ENCODE measurements around the gene OPN1MW. TPM values are rescaled to one million over a fixed set of nuclear protein-coding genes. Genes with fewer than 3 reads are reported as not detected.
A peak's percentile ranks its signal among the peaks of the same experiment; 100 is the strongest.
"Not testable (repeated sequence)": the region's sequence is repeated elsewhere in the genome, so short reads cannot be mapped to it uniquely, and the experiment has no call there.

OPN1MW gene
- not detected for polyA plus RNA-seq (2013, experiment 1 of 2)
- not detected for polyA plus RNA-seq (2013, experiment 2 of 2)

DNA sequence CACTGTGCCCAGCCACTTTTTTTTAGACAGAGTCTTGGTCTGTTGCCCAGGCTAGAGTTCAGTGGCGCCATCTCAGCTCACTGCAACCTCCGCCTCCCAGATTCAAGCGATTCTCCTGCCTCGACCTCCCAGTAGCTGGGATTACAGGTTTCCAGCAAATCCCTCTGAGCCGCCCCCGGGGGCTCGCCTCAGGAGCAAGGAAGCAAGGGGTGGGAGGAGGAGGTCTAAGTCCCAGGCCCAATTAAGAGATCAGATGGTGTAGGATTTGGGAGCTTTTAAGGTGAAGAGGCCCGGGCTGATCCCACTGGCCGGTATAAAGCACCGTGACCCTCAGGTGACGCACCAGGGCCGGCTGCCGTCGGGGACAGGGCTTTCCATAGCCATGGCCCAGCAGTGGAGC lies at the start of gene OPN1MW:
Gene OPN1MW, plus strand, starts transcription at position 301 of the 400 bp plus-strand sequence. Its CDS starts 82 bp downstream, at position 383.
- not testable (repeated sequence) for H2AFZ ChIP-seq (ENCODE audit: low read depth, low read length); H3K14ac ChIP-seq (ENCODE audit: low read length in 2 of 2); H3K79me1 ChIP-seq (replicated peaks; ENCODE audit: low read length, poor library complexity, severe bottlenecking); H3K36me3 ChIP-seq (ENCODE audit: control insufficient read depth in 1 of 2, insufficient read depth in 2 of 2, low read depth in 1 of 2, low read length in 2 of 2); H2BK12ac ChIP-seq (ENCODE audit: low read length in 2 of 2); DNase-seq; H3K27me3 ChIP-seq (ENCODE audit: control insufficient read depth in 1 of 2, insufficient read depth in 1 of 2, low read length in 2 of 2); H3K4me2 ChIP-seq (ENCODE audit: low read length, poor library complexity, severe bottlenecking); H3K23ac ChIP-seq (ENCODE audit: low read length in 2 of 2); H3K9ac ChIP-seq (ENCODE audit: low read length); H3K27ac ChIP-seq (ENCODE audit: low read length, poor library complexity, severe bottlenecking); H3K9me3 ChIP-seq (ENCODE audit: control insufficient read depth, low read length); H2BK5ac ChIP-seq (ENCODE audit: low read depth, low read length, poor library complexity, severe bottlenecking); H3K18ac ChIP-seq (ENCODE audit: low read depth in 1 of 2, low read length in 2 of 2); H2BK120ac ChIP-seq (ENCODE audit: low read depth, low read length); H4K91ac ChIP-seq (ENCODE audit: low read length); H2AK5ac ChIP-seq (ENCODE audit: low read length, severe bottlenecking); H4K8ac ChIP-seq (ENCODE audit: low read length); H3K4me3 ChIP-seq (ENCODE audit: insufficient read depth in 1 of 2, low read depth in 1 of 2, low read length in 2 of 2); H2BK15ac ChIP-seq (ENCODE audit: low read depth, poor library complexity, severe bottlenecking); H3K4me1 ChIP-seq (ENCODE audit: control insufficient read depth, insufficient read depth, low read depth, low read length); H3K4ac ChIP-seq (ENCODE audit: low read depth in 1 of 2, low read length in 2 of 2)
- no CpG with 5 or more reads among the region's 14 CpGs for WGBS

DNA sequence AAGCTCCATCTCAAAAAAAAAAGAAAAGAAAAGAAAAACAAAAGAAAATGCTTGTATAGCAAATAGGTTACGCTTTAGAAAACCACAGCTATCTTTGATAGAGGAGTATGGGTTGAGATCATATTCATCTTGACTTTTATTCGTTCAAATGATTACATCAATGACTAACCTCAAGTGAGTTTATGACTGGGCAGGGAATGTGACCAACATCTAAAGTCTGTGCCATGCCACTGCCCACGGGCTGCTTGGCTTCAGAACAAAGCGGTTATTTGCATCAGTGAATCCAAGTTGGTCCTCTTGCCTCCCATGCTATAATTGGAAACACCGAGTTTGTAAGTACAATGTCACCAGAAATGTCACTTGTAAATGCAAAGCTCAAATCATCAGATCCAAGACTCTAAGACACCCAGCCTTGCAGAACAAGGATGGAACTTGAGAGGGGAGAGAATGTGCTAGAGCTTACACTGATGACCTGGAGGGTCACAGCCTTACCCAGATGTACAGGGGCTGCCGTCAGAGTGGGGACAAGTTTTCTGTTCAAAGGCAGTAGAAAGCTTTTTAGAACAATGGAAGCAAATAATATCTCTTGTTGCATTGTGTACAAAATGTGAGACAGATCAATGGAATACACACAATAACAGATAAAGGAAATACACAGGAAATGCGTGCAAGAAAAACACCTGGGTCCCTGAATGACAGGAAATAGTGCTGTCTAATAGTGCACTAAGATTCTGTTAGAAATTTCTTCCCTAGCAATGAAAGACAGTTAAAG lies 46.8 kb upstream of the OPN1MW start:
- Histone ChIP-seq H3K9me3 (ENCODE audit: control insufficient read depth, low read length) (no peaks in the 10 kb centered on the region), H2BK15ac (ENCODE audit: low read depth, poor library complexity, severe bottlenecking) (no peak overlapping the region), H3K23ac (ENCODE audit: low read length in 2 of 2) (no peak overlapping the region), H3K79me1 (replicated peaks; ENCODE audit: low read length, poor library complexity, severe bottlenecking) (no peaks in the 10 kb centered on the region), H3K27ac (ENCODE audit: low read length, poor library complexity, severe bottlenecking) (no peak overlapping the region), H3K27me3 (ENCODE audit: control insufficient read depth in 1 of 2, insufficient read depth in 1 of 2, low read length in 2 of 2) (peaks cover 7 to 40% of the 10 kb centered on the region in 2 experiments), H3K18ac (ENCODE audit: low read depth in 1 of 2, low read length in 2 of 2) (no peak overlapping the region), H2AFZ (ENCODE audit: low read depth, low read length) (no peak overlapping the region), H3K4ac (ENCODE audit: low read depth in 1 of 2, low read length in 2 of 2) (no peak overlapping the region), H4K91ac (ENCODE audit: low read length) (no peak overlapping the region), H3K4me2 (ENCODE audit: low read length, poor library complexity, severe bottlenecking) (no peak overlapping the region), H3K36me3 (ENCODE audit: control insufficient read depth in 1 of 2, insufficient read depth in 2 of 2, low read depth in 1 of 2, low read length in 2 of 2) (no peaks in the 10 kb centered on the region), H2BK120ac (ENCODE audit: low read depth, low read length) (no peak overlapping the region), H2AK5ac (ENCODE audit: low read length, severe bottlenecking) (no peak overlapping the region), H3K14ac (ENCODE audit: low read length in 2 of 2) (no peak overlapping the region), H3K4me1 (ENCODE audit: control insufficient read depth, insufficient read depth, low read depth, low read length) (no peaks in the 10 kb centered on the region), H2BK5ac (ENCODE audit: low read depth, low read length, poor library complexity, severe bottlenecking) (no peak overlapping the region), H3K4me3 (ENCODE audit: insufficient read depth in 1 of 2, low read depth in 1 of 2, low read length in 2 of 2) (no peak overlapping the region), H4K8ac (ENCODE audit: low read length) (no peak overlapping the region), H2BK12ac (ENCODE audit: low read length in 2 of 2) (no peak overlapping the region), H3K9ac (ENCODE audit: low read length) (no peak overlapping the region)
- DNase-seq: no peak
- 86% methylated on average over 4 of the region's 7 CpGs for WGBS

DNA sequence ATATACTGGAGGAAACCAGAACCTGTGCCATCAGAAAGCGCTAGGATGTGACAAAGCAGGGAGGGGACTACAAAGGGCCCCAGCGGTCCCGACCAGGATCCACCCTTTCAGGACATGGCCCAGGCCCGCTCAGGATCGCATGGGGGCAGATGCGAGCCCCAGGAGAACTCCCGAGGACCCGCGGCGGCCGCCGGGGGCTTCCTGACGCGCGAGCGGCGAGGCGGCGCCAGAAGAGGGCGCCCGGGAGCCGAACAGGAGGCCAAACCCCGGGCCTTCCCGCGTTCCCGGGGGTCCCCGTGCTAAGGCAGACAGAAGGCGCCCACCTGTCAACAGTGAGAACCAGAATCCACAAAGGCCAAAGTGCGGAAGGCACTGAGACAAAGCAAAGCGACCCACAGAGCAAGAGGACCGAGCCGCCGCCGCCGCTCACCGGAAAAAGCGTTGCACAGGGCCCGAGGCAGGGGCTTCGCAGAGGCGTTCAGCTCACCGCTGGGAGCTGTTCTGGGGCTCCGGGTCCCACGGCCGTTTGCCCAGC lies 45.7 kb upstream of the OPN1MW start:
- Histone ChIP-seq H3K18ac (ENCODE audit: low read depth in 1 of 2, low read length in 2 of 2) (no peak overlapping the region), H2BK12ac (ENCODE audit: low read length in 2 of 2) (no peak overlapping the region), H2AFZ (ENCODE audit: low read depth, low read length) (no peak overlapping the region), H3K27ac (ENCODE audit: low read length, poor library complexity, severe bottlenecking) (no peak overlapping the region), H3K23ac (ENCODE audit: low read length in 2 of 2) (no peak overlapping the region), H2AK5ac (ENCODE audit: low read length, severe bottlenecking) (no peak overlapping the region), H3K4me2 (ENCODE audit: low read length, poor library complexity, severe bottlenecking) (peak overlapping the region; percentile 78), H3K79me1 (replicated peaks; ENCODE audit: low read length, poor library complexity, severe bottlenecking) (no peaks in the 10 kb centered on the region), H3K9me3 (ENCODE audit: control insufficient read depth, low read length) (no peaks in the 10 kb centered on the region), H3K4ac (ENCODE audit: low read depth in 1 of 2, low read length in 2 of 2) (no peak overlapping the region), H3K4me1 (ENCODE audit: control insufficient read depth, insufficient read depth, low read depth, low read length) (no peaks in the 10 kb centered on the region), H2BK15ac (ENCODE audit: low read depth, poor library complexity, severe bottlenecking) (no peak overlapping the region), H2BK5ac (ENCODE audit: low read depth, low read length, poor library complexity, severe bottlenecking) (no peak overlapping the region), H3K27me3 (ENCODE audit: control insufficient read depth in 1 of 2, insufficient read depth in 1 of 2, low read length in 2 of 2) (peaks cover 7 to 45% of the 10 kb centered on the region in 2 experiments), H3K9ac (ENCODE audit: low read length) (peak overlapping the region; percentile 70), H2BK120ac (ENCODE audit: low read depth, low read length) (no peak overlapping the region), H4K8ac (ENCODE audit: low read length) (no peak overlapping the region), H4K91ac (ENCODE audit: low read length) (no peak overlapping the region), H3K14ac (ENCODE audit: low read length in 2 of 2) (no peak overlapping the region), H3K36me3 (ENCODE audit: control insufficient read depth in 1 of 2, insufficient read depth in 2 of 2, low read depth in 1 of 2, low read length in 2 of 2) (no peaks in the 10 kb centered on the region), H3K4me3 (ENCODE audit: insufficient read depth in 1 of 2, low read depth in 1 of 2, low read length in 2 of 2) (peak overlapping the region in 1 of 2 experiments; percentile 55)
- WGBS: 7% methylated on average over 36 of the region's 44 CpGs
- peak; percentile 59 for DNase-seq

DNA sequence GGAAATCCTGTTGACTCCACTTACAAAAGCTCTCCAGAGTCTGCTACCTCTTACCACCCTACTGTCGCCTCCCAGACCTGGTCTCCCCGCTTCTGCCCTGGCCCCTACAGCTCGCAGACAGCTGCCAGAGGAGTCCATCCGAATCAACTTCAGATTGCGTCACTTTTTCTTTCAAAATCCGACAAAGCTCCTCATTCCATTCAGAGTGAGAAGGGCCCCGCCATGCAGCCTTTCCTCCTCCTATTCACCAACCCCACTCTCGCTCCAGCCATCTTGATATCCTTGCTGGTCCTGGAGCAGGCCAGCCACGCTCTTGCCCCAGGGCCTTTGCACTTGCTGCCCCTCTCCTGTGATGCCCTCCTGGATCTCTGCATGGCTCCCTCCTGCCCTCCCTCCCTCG lies 43.5 kb upstream of the OPN1MW start:
- Histone ChIP-seq H2AK5ac (ENCODE audit: low read length, severe bottlenecking) (no peak overlapping the region), H3K4me3 (ENCODE audit: insufficient read depth in 1 of 2, low read depth in 1 of 2, low read length in 2 of 2) (no peak overlapping the region)

More for the DNA sequence above, 43.5 kb upstream of the OPN1MW start:
- H2AFZ ChIP-seq (ENCODE audit: low read depth, low read length): no peak overlapping the region
- H3K18ac ChIP-seq (ENCODE audit: low read depth in 1 of 2, low read length in 2 of 2): no peak overlapping the region
- H3K23ac ChIP-seq (ENCODE audit: low read length in 2 of 2): no peak overlapping the region
- no peak overlapping the region for H2BK120ac ChIP-seq (ENCODE audit: low read depth, low read length)
- peaks cover 4% of the 10 kb centered on the region for H3K9me3 ChIP-seq (ENCODE audit: control insufficient read depth, low read length)
- no peak overlapping the region for H3K4me2 ChIP-seq (ENCODE audit: low read length, poor library complexity, severe bottlenecking)
- no peak overlapping the region for H2BK12ac ChIP-seq (ENCODE audit: low read length in 2 of 2)
- H3K27me3 ChIP-seq (ENCODE audit: control insufficient read depth in 1 of 2, insufficient read depth in 1 of 2, low read length in 2 of 2): peaks cover 7 to 31% of the 10 kb centered on the region in 2 experiments
- H3K36me3 ChIP-seq (ENCODE audit: control insufficient read depth in 1 of 2, insufficient read depth in 2 of 2, low read depth in 1 of 2, low read length in 2 of 2): no peaks in the 10 kb centered on the region
- H4K8ac ChIP-seq (ENCODE audit: low read length): no peak overlapping the region
- no peak overlapping the region for H3K9ac ChIP-seq (ENCODE audit: low read length)
- H4K91ac ChIP-seq (ENCODE audit: low read length): no peak overlapping the region
- no peak overlapping the region for H2BK5ac ChIP-seq (ENCODE audit: low read depth, low read length, poor library complexity, severe bottlenecking)
- H3K4ac ChIP-seq (ENCODE audit: low read depth in 1 of 2, low read length in 2 of 2): no peak overlapping the region
- H3K4me1 ChIP-seq (ENCODE audit: control insufficient read depth, insufficient read depth, low read depth, low read length): no peaks in the 10 kb centered on the region
- WGBS: 89% methylated on average over 10 of the region's 10 CpGs
- no peak for DNase-seq
- H3K27ac ChIP-seq (ENCODE audit: low read length, poor library complexity, severe bottlenecking): no peak overlapping the region
- H3K14ac ChIP-seq (ENCODE audit: low read length in 2 of 2): no peak overlapping the region
- no peak overlapping the region for H2BK15ac ChIP-seq (ENCODE audit: low read depth, poor library complexity, severe bottlenecking)
- no peaks in the 10 kb centered on the region for H3K79me1 ChIP-seq (replicated peaks; ENCODE audit: low read length, poor library complexity, severe bottlenecking)

All from mesenchymal stem cell (in vitro differentiated cells and primary cell).